Natural killer cell treated with Interleukin-12 subunit alpha and Interleukin-12 subunit beta and Interleukin-15 and Interleukin-18, amount 100 ng/mL, for 72 hours (primary cell): ENCODE measurements around the gene SMAP1. TPM values are rescaled to one million over a fixed set of nuclear protein-coding genes. Genes with fewer than 3 reads are reported as not detected.

Source experiments
- ATAC-seq, 2 donors: fragments of 150-1000 bp; cut with Tn5 transposase in 1 of 2; sonication (Bioruptor Pico), chemical (Tn5 transposase) in 1 of 2; 2 replicates each; pipeline ENCODE4 v1.10.0; 2021
- DNase-seq: peaks from one replicate; pipeline ENCODE4 v3.0.0; 2022; ENCODE audit warnings: low spot score
- H3K27ac Mint-ChIP-seq, 2 donors: 1 replicate in 1 of 2; 2 replicates in 1 of 2; pipeline ENCODE4 v1.8.0; 2022; ENCODE audit warnings: mixed read lengths in 2 of 2, mild to moderate bottlenecking in 1 of 2, moderate library complexity in 1 of 2
- H3K27me3 Mint-ChIP-seq, 2 donors: 1 replicate in 1 of 2; 2 replicates in 1 of 2; pipeline ENCODE4 v1.8.0; 2022; ENCODE audit warnings: mixed read lengths in 2 of 2
- H3K36me3 Mint-ChIP-seq: one replicate; pipeline ENCODE4 v1.8.0; 2022; ENCODE audit warnings: mixed read lengths
- H3K4me1 Mint-ChIP-seq, 2 donors: 1 replicate in 1 of 2; 2 replicates in 1 of 2; pipeline ENCODE4 v1.8.0; 2022; ENCODE audit warnings: low read depth in 2 of 2, mixed read lengths in 2 of 2, mild to moderate bottlenecking in 1 of 2
- H3K4me3 Mint-ChIP-seq: one replicate; pipeline ENCODE4 v1.8.0; 2022; ENCODE audit warnings: mixed read lengths
- H3K9me3 Mint-ChIP-seq: 2 replicates; pipeline ENCODE4 v1.8.0; 2022; ENCODE audit warnings: mixed read lengths
- total RNA-seq, 2 donors: library from RNA; stranded (reverse); gene quantifications; one replicate each; pipeline ENCODE4 v1.2.3, GENCODE V29; 2022

The SMAP1 gene
- total RNA-seq, 2 donors from 2014 or later = 22.1 to 30.6 TPM

- Mint-ChIP-seq H3K27me3 (peaks cover 10 to 16% of the 10 kb centered on the region in 2 donors), H3K36me3 (no peaks in the 10 kb centered on the region), H3K27ac (peak overlapping the region; percentile 82 to 96), H3K9me3 (no peaks in the 10 kb centered on the region), H3K4me1 (peaks cover 40% of the 10 kb centered on the region in 2 donors), H3K4me3 (peak overlapping the region; percentile 95)
- ATAC-seq (no peak), DNase-seq (no peak)
These were observed 977 bp upstream of the SMAP1 start for GRCh38 chr6:70666706-70667105.

DNA sequence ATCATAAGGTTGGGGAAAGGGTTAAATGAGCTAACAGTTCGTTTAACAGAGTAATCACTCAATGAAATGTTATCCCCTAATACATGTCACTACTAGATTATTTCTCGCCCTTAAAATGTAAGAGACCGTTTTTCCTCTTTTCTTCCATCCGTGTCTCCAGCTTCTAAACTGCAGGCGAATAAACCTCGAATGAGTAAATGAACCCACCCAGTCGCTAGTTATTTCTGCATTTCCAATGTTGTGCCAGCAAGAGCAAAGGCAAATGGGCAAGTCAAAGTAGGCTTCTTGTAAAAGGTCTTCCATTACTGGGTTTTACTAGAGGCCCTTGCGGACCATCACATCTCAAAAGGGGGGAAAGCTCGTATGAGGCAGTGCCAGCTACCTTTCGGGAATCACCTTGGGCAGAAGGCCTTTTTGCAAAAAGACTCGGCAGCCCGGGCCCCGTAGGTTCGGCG, 400 bp upstream of the SMAP1 start:
- Mint-ChIP-seq H3K4me3 (peak overlapping the region; percentile 95), H3K27me3 (peaks cover 4 to 11% of the 10 kb centered on the region in 2 donors), H3K36me3 (no peaks in the 10 kb centered on the region), H3K9me3 (no peaks in the 10 kb centered on the region), H3K27ac (peak overlapping the region; percentile 82 to 96), H3K4me1 (peaks cover 43 to 46% of the 10 kb centered on the region in 2 donors)
- DNase-seq = no peak
- no peak for ATAC-seq

DNA sequence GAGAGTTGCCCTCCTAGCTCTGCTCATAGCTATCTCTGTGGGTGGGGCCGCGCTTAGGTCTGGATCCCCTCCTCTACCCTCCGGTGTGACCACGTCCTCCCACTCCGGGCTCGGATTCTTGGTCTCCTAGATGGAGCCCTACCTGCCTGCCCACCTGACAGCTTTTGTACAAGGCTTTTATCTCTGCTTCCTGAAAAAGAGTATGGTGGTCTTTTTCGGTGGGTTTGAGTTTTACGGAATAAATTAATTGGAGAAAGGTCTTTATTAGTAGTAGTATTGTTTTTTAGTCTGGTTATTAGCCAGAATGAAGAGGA, 773 bp downstream of the SMAP1 start:
- Mint-ChIP-seq H3K27me3 (peaks cover 0 to 9% of the 10 kb centered on the region in 2 donors), H3K27ac (peak overlapping the region; percentile 46 to 92), H3K4me3 (peak overlapping the region; percentile 95), H3K4me1 (peaks cover 51 to 58% of the 10 kb centered on the region in 2 donors), H3K9me3 (no peaks in the 10 kb centered on the region), H3K36me3 (no peaks in the 10 kb centered on the region)
- DNase-seq (peak; percentile 60), ATAC-seq (no peak)

DNA sequence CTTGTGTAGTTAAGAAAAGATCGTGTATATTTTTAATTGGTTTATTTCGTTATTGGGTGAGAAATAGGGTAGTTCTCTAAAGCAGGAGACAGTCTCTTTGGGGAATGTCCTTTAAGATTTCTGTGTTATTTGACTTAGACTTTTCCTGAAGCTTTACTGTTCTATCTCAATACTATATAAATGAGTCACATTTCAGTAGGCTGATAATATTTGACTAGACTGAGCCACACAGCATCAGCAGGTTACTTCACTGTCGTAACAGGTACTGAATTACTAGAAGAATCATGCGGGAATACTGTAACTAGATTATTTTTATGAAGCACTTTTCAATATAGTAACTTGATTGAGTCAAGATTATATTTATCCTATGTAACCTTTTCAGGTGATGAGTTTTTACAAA, 1.4 kb downstream of the SMAP1 start:
- ATAC-seq (no peak), DNase-seq (no peak)
- peaks cover 56 to 65% of the 10 kb centered on the region in 2 donors for H3K4me1 Mint-ChIP-seq
- peak overlapping the region; percentile 95 for H3K4me3 Mint-ChIP-seq
- H3K27ac Mint-ChIP-seq = peak overlapping the region; percentile 46 to 92
- peaks cover 0 to 9% of the 10 kb centered on the region in 2 donors for H3K27me3 Mint-ChIP-seq
- no peaks in the 10 kb centered on the region for H3K36me3 Mint-ChIP-seq
- H3K9me3 Mint-ChIP-seq = no peaks in the 10 kb centered on the region

DNA sequence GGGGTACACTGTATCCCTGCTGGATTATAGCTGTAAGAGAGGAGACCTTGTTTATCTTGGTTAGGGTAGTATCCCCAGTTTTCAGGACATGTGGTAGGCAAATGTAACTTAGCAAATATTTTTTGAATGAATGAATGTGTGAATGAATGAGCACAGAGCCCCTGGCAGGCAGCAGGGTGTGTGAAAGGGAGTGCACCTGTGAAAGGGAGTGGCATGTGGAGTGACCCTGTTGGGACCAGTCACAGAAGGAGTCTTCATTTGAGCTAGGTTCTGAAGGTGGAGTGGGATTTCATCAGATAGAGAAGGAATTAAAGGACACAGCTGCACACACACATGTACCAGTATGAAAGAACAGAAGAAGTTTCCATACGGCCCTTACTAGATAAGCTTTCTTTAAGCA, 4.9 kb downstream of the SMAP1 start:
- Mint-ChIP-seq H3K27ac (no peak overlapping the region), H3K4me3 (no peak overlapping the region), H3K4me1 (peaks cover 51 to 70% of the 10 kb centered on the region in 2 donors), H3K36me3 (no peaks in the 10 kb centered on the region), H3K27me3 (no peaks in the 10 kb centered on the region), H3K9me3 (no peaks in the 10 kb centered on the region)
- ATAC-seq = no peak
- no peak for DNase-seq

GRCh38 chr6:70673054-70673453, 5.4 kb downstream of the SMAP1 start:
- no peak overlapping the region for H3K27ac Mint-ChIP-seq
- DNase-seq (no peak), ATAC-seq (no peak)
- no peaks in the 10 kb centered on the region for H3K36me3 Mint-ChIP-seq
- no peak overlapping the region for H3K4me3 Mint-ChIP-seq
- peaks cover 51 to 70% of the 10 kb centered on the region in 2 donors for H3K4me1 Mint-ChIP-seq
- no peaks in the 10 kb centered on the region for H3K27me3 Mint-ChIP-seq
- H3K9me3 Mint-ChIP-seq = no peaks in the 10 kb centered on the region

- no peak for DNase-seq
- Mint-ChIP-seq H3K9me3 (no peaks in the 10 kb centered on the region), H3K4me1 (peaks cover 48 to 72% of the 10 kb centered on the region in 2 donors), H3K27me3 (no peaks in the 10 kb centered on the region), H3K36me3 (no peaks in the 10 kb centered on the region), H3K27ac (no peak overlapping the region), H3K4me3 (no peak overlapping the region)
- no peak for ATAC-seq
These were observed 5.9 kb downstream of the SMAP1 start for GRCh38 chr6:70673601-70674000.

DNA sequence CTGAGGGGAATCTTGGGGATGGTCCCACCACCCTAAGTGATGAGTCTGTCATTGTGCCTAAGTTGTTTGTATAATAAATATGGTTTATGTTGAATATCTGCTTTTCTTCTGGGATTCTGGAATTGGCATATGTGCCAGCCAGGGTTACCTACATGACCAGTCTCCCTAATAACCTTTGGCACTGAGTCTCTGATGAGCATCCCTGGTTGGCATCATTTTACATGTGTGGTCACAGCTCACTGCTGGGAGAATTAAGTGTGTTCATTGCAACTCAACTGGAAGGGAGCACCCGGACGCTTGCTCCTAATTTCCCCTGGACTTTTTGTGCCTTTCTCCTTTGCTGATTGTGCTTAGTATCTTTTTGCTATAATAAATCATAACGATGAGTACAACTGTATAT, 8.1 kb downstream of the SMAP1 start:
- no peaks in the 10 kb centered on the region for H3K27me3 Mint-ChIP-seq
- no peaks in the 10 kb centered on the region for H3K9me3 Mint-ChIP-seq
- H3K27ac Mint-ChIP-seq = no peak overlapping the region
- H3K4me3 Mint-ChIP-seq = no peak overlapping the region
- peaks cover 31 to 57% of the 10 kb centered on the region in 2 donors for H3K4me1 Mint-ChIP-seq
- H3K36me3 Mint-ChIP-seq = no peaks in the 10 kb centered on the region
- ATAC-seq (no peak), DNase-seq (no peak)

DNA sequence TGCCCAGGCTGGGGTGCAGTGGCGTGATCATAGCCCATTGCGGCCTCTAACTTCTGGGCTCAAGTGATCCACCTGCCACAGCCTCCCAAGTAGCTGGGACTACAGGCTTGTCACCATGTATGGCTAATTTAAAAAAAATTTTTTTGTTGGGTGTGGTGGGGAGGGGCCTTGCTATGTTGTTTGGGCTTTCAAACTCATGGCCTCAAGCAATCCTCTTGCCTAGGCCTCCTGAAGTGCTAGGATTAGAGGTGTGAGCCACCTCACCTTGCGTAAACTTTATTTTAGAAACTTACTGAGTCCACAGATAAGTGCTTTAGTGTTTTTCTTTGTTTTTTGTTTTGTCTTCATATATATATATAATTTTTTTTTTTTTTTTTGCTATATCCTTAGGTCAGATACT, 9.1 kb downstream of the SMAP1 start:
- no peaks in the 10 kb centered on the region for H3K27me3 Mint-ChIP-seq
- H3K36me3 Mint-ChIP-seq = no peaks in the 10 kb centered on the region
- DNase-seq (no peak), ATAC-seq (no peak)
- peaks cover 26 to 50% of the 10 kb centered on the region in 2 donors for H3K4me1 Mint-ChIP-seq
- no peak overlapping the region for H3K4me3 Mint-ChIP-seq
- no peak overlapping the region for H3K27ac Mint-ChIP-seq
- H3K9me3 Mint-ChIP-seq = no peaks in the 10 kb centered on the region

GRCh38 chr6:70680396-70680795, 12.7 kb downstream of the SMAP1 start:
- Mint-ChIP-seq H3K27me3 (no peaks in the 10 kb centered on the region), H3K9me3 (no peaks in the 10 kb centered on the region), H3K36me3 (no peaks in the 10 kb centered on the region), H3K27ac (no peak overlapping the region), H3K4me1 (peaks cover 21 to 36% of the 10 kb centered on the region in 2 donors), H3K4me3 (no peak overlapping the region)
- ATAC-seq (no peak), DNase-seq (no peak)

GRCh38 chr6:70684794-70685493, 17.3 kb downstream of the SMAP1 start:
- ATAC-seq (no peak), DNase-seq (no peak)
- Mint-ChIP-seq H3K27ac (peak overlapping the region in 1 of 2 donors; percentile 12), H3K9me3 (no peaks in the 10 kb centered on the region), H3K4me1 (peaks cover 20 to 29% of the 10 kb centered on the region in 2 donors), H3K27me3 (no peaks in the 10 kb centered on the region), H3K4me3 (no peak overlapping the region), H3K36me3 (no peaks in the 10 kb centered on the region)

- ATAC-seq = no peak
- DNase-seq = no peak
- Mint-ChIP-seq H3K36me3 (no peaks in the 10 kb centered on the region), H3K27ac (no peak overlapping the region), H3K9me3 (no peaks in the 10 kb centered on the region), H3K27me3 (no peaks in the 10 kb centered on the region), H3K4me3 (no peak overlapping the region), H3K4me1 (peaks cover 20 to 28% of the 10 kb centered on the region in 2 donors)
These were observed 18.0 kb downstream of the SMAP1 start for GRCh38 chr6:70685494-70686180.

GRCh38 chr6:70686548-70687133, 19.0 kb downstream of the SMAP1 start:
- Mint-ChIP-seq H3K9me3 (no peaks in the 10 kb centered on the region), H3K27ac (no peak overlapping the region), H3K27me3 (no peaks in the 10 kb centered on the region), H3K36me3 (no peaks in the 10 kb centered on the region), H3K4me1 (peaks cover 26 to 34% of the 10 kb centered on the region in 2 donors), H3K4me3 (no peak overlapping the region)
- no peak for DNase-seq
- no peak for ATAC-seq

DNA sequence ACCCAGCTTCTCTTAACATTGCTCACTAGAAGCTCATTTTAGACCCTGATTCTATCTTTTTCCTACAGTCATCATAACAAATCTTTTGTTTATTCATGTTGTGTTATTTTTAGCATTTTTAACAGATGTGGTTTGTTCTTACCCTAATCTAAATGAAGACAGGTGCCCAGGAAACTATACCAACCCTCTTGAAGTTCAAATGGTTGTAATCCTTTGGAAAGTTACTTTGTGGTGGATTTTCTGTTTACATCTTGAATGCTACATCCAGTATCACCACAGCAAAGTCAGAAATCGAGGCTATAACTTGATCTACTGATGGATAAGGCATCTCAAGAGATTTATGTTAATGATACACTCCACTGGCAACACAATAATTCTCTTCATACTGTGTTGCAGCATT, 26.2 kb downstream of the SMAP1 start:
- Mint-ChIP-seq H3K4me1 (peaks cover 65 to 69% of the 10 kb centered on the region in 2 donors), H3K4me3 (no peak overlapping the region), H3K36me3 (no peaks in the 10 kb centered on the region), H3K9me3 (no peaks in the 10 kb centered on the region), H3K27ac (no peak overlapping the region), H3K27me3 (no peaks in the 10 kb centered on the region)
- ATAC-seq = no peak
- DNase-seq = no peak
